GM18861 (cell line): ENCODE results near the gene AKAP8L.

Experiments used
- ATAC-seq: cut with Tn5 transposase; IDR thresholded peaks from one replicate; pipeline ENCODE4 v1.9.1; 2021; ENCODE audit not compliant: unreplicated experiment

AKAP8L gene

GRCh38 chr19:15448778-15449619, 30.2 kb upstream of the AKAP8L start:
- ATAC-seq: no peak

GRCh38 chr19:15448044-15448777, 29.4 kb upstream of the AKAP8L start:
- no peak for ATAC-seq

- ATAC-seq: no peak
These were observed 28.3 kb upstream of the AKAP8L start for GRCh38 chr19:15447057-15447456.

GRCh38 chr19:15445807-15446376, 27.1 kb upstream of the AKAP8L start:
- no peak for ATAC-seq

GRCh38 chr19:15445227-15445605, 26.4 kb upstream of the AKAP8L start:
- ATAC-seq: no peak

GRCh38 chr19:15444505-15445226, 25.9 kb upstream of the AKAP8L start:
- ATAC-seq: no peak

GRCh38 chr19:15443838-15444237, 25.1 kb upstream of the AKAP8L start:
- ATAC-seq: no peak

GRCh38 chr19:15443325-15443724, 24.5 kb upstream of the AKAP8L start:
- ATAC-seq: no peak

GRCh38 chr19:15442142-15442920, 23.5 kb upstream of the AKAP8L start:
- no peak for ATAC-seq

- no peak for ATAC-seq
These were observed 22.5 kb upstream of the AKAP8L start for GRCh38 chr19:15441317-15441716.

- ATAC-seq: no peak
These were observed 21.2 kb upstream of the AKAP8L start for GRCh38 chr19:15439821-15440641.

GRCh38 chr19:15439078-15439799, 20.5 kb upstream of the AKAP8L start:
- ATAC-seq: no peak

- ATAC-seq: no peak
These were observed 19.8 kb upstream of the AKAP8L start for GRCh38 chr19:15438577-15438976.

- ATAC-seq: no peak
These were observed 19.3 kb upstream of the AKAP8L start for GRCh38 chr19:15438124-15438496.

GRCh38 chr19:15437355-15438123, 18.8 kb upstream of the AKAP8L start:
- no peak for ATAC-seq

GRCh38 chr19:15436826-15437110, 18.0 kb upstream of the AKAP8L start:
- no peak for ATAC-seq

- no peak for ATAC-seq
These were observed 17.4 kb upstream of the AKAP8L start for GRCh38 chr19:15436012-15436825.
